ENCODE measurements around the gene USP6.
"Not testable (repeated sequence)": the region's sequence is repeated elsewhere in the genome, so short reads cannot be mapped to it uniquely, and the experiment has no call there.

The USP6 gene

DNA sequence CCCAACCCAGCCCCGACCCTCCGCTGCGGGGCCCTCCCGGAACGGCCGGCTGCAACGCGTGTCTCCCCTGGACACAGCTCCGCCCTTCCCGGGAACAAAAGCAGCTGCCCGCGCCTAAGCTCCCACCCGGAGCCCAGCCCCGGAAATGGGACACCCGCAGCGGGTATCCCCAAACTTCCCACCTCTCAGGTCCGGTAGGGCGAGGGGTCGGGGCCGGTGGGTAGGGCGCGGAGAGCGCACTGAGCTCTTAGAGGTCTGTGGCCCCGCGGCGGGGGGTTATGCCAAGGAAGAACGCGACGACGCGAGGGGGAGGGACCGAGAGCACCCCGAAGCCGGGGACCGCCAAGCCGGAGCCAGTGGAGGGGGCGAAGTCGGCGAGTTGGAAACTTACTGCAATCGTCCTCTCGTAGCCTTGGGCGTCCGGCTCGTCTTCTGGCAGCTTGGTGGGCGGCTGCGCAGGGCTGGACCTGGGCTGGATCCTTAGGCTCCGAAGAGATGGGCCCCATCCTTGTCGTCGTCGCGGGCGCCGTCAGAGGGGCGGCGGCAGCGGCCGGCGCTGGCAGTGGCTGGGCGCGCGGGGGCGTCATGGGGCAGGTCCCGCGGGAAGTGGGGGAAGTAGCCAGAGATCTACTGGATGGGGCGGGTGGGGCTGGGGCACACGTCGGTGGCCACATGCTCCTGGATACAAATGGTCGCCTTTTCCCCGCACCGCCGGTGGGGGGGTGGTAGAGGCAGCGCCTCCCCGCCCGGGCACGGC is 6.9 kb downstream of the USP6 start:
- DNase-seq: no peak

DNA sequence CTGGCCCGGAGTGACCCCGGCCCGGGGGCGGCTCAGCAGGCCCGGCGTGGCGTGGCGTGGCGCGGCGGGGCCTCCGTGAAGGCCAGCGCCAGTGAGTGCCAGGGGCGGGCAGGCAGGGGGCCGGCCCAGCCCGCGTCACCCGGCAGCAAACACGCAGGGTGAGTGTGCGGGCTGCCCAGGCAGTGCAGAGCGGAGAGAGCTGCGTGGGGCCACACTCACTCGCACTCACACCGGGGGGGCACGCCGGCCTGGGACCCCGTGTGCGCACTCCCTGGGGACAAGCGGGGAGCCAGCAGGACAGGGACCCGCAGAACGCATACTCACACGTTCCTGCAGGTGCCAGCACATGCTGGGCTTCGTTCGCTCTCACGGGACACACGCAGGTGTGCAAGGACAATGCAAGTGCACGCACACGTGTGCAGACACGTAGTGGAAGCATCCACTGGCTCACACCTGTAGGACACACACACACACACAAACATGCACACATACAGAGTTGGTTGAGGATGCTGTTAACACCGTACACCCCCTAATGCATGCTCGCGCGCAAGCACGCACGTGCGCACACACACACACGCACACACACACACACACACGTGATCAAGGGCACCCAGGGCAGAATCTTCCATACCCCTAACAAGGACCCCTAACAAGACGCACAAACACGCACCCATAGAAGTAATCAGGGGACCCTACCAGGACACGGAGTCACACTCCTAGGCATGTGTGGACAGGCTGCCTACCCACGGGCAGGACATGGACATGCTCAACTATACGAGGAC is 7.7 kb downstream of the USP6 start:
- no peak for DNase-seq

- not testable (repeated sequence) for DNase-seq
Measured at GRCh38 chr17:5124125-5124760, 8.4 kb downstream of the USP6 start.

- DNase-seq: not testable (repeated sequence)
Measured at GRCh38 chr17:5124896-5125295, 9.1 kb downstream of the USP6 start.

- no peak for DNase-seq
Measured at GRCh38 chr17:5126719-5127488, 11.1 kb downstream of the USP6 start.

GRCh38 chr17:5127910-5128309 is 12.1 kb downstream of the USP6 start:
- DNase-seq: no peak

GRCh38 chr17:5128387-5128786 is 12.6 kb downstream of the USP6 start:
- not testable (repeated sequence) for DNase-seq

DNA sequence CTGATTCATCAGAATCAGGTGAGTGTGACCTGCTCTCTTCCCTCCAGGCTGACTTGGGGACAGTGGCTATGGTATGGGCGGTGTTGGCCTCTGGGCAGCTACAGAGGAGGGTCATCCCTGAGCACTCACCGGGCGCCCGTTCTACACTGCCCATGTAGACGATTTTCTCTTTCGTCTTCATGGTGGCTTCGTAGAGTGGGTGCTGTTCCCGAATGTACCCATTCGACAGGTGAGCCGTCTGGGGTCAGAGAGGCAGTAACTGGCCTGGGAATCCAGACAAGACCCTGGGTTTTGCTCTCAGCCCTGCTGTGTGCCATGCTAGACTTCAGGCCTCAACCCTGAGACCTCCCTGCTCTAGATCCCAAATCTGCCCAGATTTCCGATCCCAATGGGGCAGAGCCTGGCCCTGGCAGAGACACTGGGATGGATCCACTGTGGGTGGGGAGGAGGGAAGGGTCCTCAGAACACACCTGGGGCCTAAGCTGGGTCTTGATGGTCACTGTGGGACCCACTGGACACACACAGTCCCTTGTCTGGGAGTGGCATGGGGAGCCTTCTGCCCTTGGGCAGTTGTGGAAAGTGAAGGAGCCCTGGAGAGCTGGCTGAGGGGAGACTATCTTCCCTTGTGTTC is 13.2 kb downstream of the USP6 start:
- no peak for DNase-seq

DNA sequence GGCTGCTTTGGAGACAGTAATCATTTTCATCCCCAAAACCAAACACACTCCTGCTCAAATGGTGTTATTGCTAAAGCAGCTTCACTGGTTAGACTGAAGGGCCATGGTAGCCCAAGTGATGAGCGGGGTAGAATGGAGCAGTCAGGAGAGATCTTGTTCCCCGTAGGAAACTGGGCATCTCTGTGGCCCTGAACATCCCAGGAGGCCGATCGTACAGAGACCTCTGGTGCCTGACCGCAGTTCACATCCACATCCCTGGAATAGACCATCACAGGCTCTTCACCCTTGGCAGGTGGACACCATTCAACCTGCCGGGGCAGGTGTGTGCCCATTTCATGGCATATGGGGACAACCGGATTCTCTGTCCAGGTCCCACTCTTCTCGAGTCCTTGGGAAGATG is 13.9 kb downstream of the USP6 start:
- DNase-seq: not testable (repeated sequence)

DNA sequence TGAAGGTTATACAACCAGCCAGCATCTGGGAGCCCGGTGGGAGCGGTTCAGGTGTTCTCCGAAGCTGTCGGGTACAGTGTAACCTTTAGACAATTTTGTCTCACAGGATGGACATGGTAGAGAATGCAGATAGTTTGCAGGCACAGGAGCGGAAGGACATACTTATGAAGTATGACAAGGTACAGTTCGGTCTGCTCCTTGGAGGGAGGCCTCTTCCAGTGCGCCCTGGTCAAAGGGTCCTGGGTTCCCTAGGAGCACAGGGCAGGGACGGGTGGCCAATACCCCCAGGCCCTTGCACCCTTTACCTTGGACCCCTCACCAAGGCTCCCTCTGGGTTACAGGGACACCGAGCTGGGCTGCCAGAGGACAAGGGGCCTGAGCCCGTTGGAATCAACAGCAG is 14.4 kb downstream of the USP6 start:
- not testable (repeated sequence) for DNase-seq

DNA sequence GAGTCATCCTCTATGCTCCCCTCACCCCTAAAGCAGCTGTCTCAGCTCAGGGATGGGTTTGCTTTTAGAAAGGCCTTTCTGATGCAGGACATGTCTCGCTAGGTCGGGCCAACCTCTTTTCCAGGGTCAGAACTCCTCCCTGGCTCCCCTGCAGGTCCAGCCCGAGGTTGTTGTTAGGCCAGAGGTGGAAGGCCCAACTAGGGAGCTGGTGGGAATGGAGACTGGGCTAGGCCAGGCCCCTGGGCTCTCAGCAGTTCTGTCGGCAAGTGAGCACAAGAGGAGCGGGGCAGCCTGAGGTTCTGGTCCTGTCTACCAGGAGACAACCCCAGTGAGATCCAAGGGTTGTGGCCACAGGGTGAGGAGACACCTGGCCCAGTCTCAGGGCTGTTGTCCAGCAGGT is 14.9 kb downstream of the USP6 start:
- DNase-seq: not testable (repeated sequence)

DNA sequence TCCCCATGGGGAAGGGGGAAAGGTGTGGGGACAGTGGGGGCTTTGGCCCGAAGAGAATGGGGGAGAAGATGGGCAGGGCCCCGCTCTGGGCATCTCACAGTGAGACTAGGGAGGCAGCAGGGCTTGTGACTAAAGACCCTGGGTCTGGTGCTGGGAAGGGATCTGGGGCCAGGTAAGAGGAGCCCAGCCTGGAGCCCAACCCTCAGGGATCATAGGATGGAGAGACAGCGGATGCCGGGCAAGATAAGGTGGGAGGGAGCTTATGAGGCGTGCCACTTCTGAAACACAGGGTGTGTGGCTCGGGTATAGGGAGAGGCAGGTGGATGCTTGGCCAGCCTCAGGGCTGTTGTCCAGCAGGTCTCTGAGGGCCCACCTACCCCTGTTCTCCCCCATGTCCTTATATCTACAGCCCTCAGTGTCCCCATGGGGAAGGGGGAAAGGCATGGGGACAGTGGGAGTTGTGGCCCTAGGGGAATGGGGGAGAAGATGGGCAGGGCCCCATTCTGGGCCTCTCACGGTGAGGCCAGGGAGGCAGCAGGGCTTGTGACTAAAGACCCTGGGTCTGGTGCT is 15.4 kb downstream of the USP6 start:
- DNase-seq: no peak

GRCh38 chr17:5131799-5132502 is 16.1 kb downstream of the USP6 start:
- not testable (repeated sequence) for DNase-seq

- not testable (repeated sequence) for DNase-seq
Measured at GRCh38 chr17:5132503-5133225, 16.8 kb downstream of the USP6 start.

GRCh38 chr17:5133311-5133710 is 17.5 kb downstream of the USP6 start:
- DNase-seq: no peak

DNA sequence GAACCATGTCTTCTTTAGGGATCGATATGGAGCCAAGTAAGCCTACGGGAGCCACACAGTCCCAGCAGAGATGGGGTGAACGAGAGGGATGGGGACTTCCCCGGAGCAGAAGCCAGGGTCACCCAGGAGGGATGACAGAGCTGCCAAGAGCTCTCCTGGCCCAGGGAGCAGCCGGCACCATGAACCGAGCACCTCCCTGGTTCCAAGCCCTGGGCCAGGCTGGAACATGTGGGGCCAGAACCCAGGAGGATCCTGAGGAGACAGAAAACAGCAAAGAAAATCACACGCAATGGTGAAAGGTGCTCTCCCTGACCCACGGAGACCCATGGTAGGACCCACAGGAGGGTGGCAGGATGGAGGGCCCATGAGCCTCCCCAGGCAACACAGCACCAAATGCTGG is 18.1 kb downstream of the USP6 start:
- not testable (repeated sequence) for DNase-seq

DNA sequence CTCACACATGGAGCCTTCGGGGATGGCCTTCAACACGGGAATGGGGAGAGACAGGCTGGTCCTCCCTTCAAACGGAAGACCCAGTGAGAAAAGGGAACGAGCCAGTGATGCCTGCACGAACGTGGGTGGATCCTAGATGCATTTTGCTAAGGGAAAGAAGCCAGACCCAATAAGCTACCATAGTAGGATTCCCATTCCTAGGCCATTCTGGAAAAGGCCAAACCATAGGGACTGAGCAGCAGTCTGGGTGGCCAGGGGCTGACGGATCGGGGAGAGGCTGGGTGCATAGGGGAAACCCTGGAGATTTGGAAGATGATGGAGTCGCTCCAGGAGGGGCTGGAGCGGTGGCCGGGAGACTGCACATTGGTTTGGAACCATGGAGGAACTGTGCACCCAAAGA is 18.7 kb downstream of the USP6 start:
- DNase-seq: not testable (repeated sequence)

GRCh38 chr17:5135131-5135712 is 19.4 kb downstream of the USP6 start:
- not testable (repeated sequence) for DNase-seq

DNA sequence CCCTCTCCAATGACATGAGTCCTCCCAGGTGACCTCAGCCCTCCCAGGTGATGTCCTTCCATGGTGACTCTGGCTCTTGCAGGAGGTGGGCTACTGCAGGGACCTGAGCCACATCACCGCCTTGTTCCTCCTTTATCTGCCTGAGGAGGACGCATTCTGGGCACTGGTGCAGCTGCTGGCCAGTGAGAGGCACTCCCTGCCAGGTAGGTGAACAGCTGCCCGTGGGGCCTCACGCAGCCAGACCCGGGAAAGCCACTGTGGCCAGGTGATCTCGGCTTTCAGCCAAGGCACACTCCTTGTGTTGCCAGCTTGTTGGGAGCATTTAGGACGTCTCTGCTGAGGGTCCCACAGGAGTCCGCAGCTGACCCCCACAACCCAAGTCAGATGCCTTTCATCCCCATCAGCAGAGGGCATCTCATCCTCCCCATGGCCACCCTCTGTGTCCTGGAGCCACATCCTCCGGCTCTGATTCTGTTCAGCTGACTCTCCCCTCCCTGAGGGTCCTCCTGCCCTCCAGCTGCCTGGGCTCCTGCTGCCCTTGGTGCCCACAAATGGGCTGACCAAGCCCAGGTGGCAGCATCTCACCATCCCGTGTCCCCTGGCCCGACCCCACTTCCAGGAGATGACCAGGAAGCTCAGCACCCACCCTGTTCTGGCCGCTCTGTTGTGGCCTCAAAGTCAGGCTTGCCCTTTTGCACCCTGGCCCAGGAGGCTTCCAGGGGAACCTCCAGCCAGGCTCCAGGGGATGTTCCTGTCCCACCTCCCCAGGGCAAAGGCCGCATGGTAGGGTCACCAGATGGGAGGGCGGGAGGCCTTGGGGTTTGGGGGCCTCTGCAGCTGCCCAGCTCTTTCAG is 20.1 kb downstream of the USP6 start:
- no peak for DNase-seq
